HCT116 (cell line): ENCODE measurements around the gene CASTOR2. TPM values are rescaled to one million over a fixed set of nuclear protein-coding genes. Genes with fewer than 3 reads are reported as not detected.
"Not testable (repeated sequence)": the region's sequence is repeated elsewhere in the genome, so short reads cannot be mapped to it uniquely, and the experiment has no call there.

Experiments used
- ATAC-seq: fragments of 200-7000 bp; cut with Tn5 transposase; 2 replicates; pipeline ENCODE4 v1.9.1; 2020; ENCODE audit warnings: mild to moderate bottlenecking, moderate library complexity
- BruUV-seq: library from RNA; stranded (reverse); fragments of 400-500 nt; replicated peaks from 2 replicates; lab custom pipeline; 2021; lab: Mats Ljungman, UMichigan
- CTCF ChIA-PET: fragments of 300-600 bp; sonication (Branson Sonifier 250); formaldehyde crosslinking; loops from one replicate; lab custom pipeline; 2021; ENCODE audit warnings: antibody characterized with exemption; lab: Charles Lee
- POLR2A ChIA-PET: fragments of 300-600, 350-600 bp; sonication (Branson Sonifier 250); formaldehyde crosslinking; loops from one replicate; lab custom pipeline; 2021; ENCODE audit warnings: antibody characterized with exemption; lab: Charles Lee
- RAD21 ChIA-PET, 2 experiments: fragments of 300-600 bp; sonication (Branson Sonifier 250); formaldehyde crosslinking; loops; one replicate each; lab custom pipeline; 2023; ENCODE audit warnings: low total read pairs in 2 of 2; ENCODE audit not compliant: uncharacterized antibody in 2 of 2, unreplicated experiment in 2 of 2, low non-redundant PET in 1 of 2; lab: Charles Lee
- DNase-seq: peaks from one replicate; pipeline ENCODE4 v3.0.0-alpha.2; 2010; ENCODE audit warnings: low read depth, low spot score
- H2AFZ ChIP-seq: fragments of 200-600 bp; shearing (Covaris generic), sonication (generic); 2 replicates; pipeline ENCODE4 v1.6.1; 2017; ENCODE audit warnings: low read depth, mixed run types, mixed read lengths, antibody characterized with exemption, low read length; ENCODE audit not compliant: poor library complexity, severe bottlenecking
- H3K27ac ChIP-seq: 2 replicates; pipeline ENCODE4 v1.5.1; 2012; ENCODE audit warnings: low read depth, low read length
- H3K27me3 ChIP-seq: fragments of 200-600 bp; sonication (generic); 2 replicates; pipeline ENCODE4 v1.6.1; 2016; ENCODE audit warnings: mixed run types, low read length, mixed read lengths; ENCODE audit not compliant: insufficient read depth
- H3K36me3 ChIP-seq, 2 experiments: fragments of 200-500 bp in 1 of 2; fragments of 200-600 bp in 1 of 2; sonication (Bioruptor generic) in 1 of 2; sonication (generic) in 1 of 2; 2 replicates each; pipeline versions ENCODE4 v1.5.1 to v1.6.1; 2014 to 2016; ENCODE audit warnings: low read length in 2 of 2, inconsistent platforms in 1 of 2, mixed read lengths in 1 of 2, mixed run types in 1 of 2; ENCODE audit not compliant: insufficient read depth in 2 of 2, control insufficient read depth in 1 of 2
- H3K4me1 ChIP-seq, 2 experiments: fragments of 200-600 bp in 1 of 2; sonication (generic) in 1 of 2; 2 replicates each; pipeline versions ENCODE4 v1.5.1 to v1.6.1; 2012 to 2017; ENCODE audit warnings: low read length in 2 of 2, inconsistent platforms in 1 of 2, mild to moderate bottlenecking in 1 of 2, mixed read lengths in 1 of 2, mixed run types in 1 of 2, moderate library complexity in 1 of 2; ENCODE audit not compliant: insufficient read depth in 2 of 2, control insufficient read depth in 1 of 2
- H3K4me2 ChIP-seq: fragments of 200-600 bp; sonication (generic); 2 replicates; pipeline ENCODE4 v1.6.1; 2017; ENCODE audit warnings: mixed run types, low read length, mixed read lengths
- H3K4me3 ChIP-seq, 2 experiments: fragments of 200-600 bp in 1 of 2; sonication (generic) in 1 of 2; replicated peaks in 1 of 2; 2 replicates each; pipeline ENCODE4 v1.5.1; 2011 to 2016; ENCODE audit warnings: low read length in 2 of 2, control low read depth in 1 of 2, low read depth in 1 of 2, mild to moderate bottlenecking in 1 of 2, mixed read lengths in 1 of 2, mixed run types in 1 of 2
- H3K79me2 ChIP-seq: fragments of 200-600 bp; sonication (generic); 2 replicates; pipeline ENCODE4 v1.6.1; 2017; ENCODE audit warnings: mild to moderate bottlenecking, mixed run types, low read length, moderate library complexity, mixed read lengths; ENCODE audit not compliant: insufficient read depth
- H3K9ac ChIP-seq: fragments of 200-600 bp; sonication (generic); 2 replicates; pipeline ENCODE4 v1.6.1; 2016; ENCODE audit warnings: low read length, mixed read lengths
- H3K9me2 ChIP-seq: fragments of 200-600 bp; sonication (generic), shearing (Covaris generic); 2 replicates; pipeline ENCODE4 v1.6.1; 2017; ENCODE audit warnings: mixed run types, mild to moderate bottlenecking, moderate library complexity; ENCODE audit not compliant: insufficient read depth
- H3K9me3 ChIP-seq, 2 experiments: fragments of 200-500 bp in 1 of 2; fragments of 200-600 bp in 1 of 2; sonication (Bioruptor generic) in 1 of 2; sonication (generic) in 1 of 2; 2 replicates each; pipeline ENCODE4 v1.6.1; 2014 to 2017; ENCODE audit warnings: low read length in 2 of 2, mixed read lengths in 2 of 2, inconsistent platforms in 1 of 2, low read depth in 1 of 2, mild to moderate bottlenecking in 1 of 2, mixed run types in 1 of 2, moderate library complexity in 1 of 2; ENCODE audit not compliant: control insufficient read depth in 1 of 2, insufficient read depth in 1 of 2
- H4K20me1 ChIP-seq: fragments of 200-600 bp; sonication (generic), shearing (Covaris generic); 2 replicates; pipeline ENCODE4 v1.6.1; 2017; ENCODE audit warnings: mixed run types, mild to moderate bottlenecking, moderate library complexity; ENCODE audit not compliant: insufficient read depth
- intact Hi-C: fragments of 100-400 bp; cut with micrococcal nuclease; formaldehyde crosslinking; loops from 2 replicates; pipeline ENCODE4 v1.10.0; 2022
- total RNA-seq: library from RNA; stranded (reverse); gene quantifications from one replicate; pipeline ENCODE4 v1.2.1, GENCODE V29; 2021; ENCODE audit not compliant: unreplicated experiment

CASTOR2 gene
- total RNA-seq, 1 experiment from 2014 or later, result 9.4 TPM

DNA sequence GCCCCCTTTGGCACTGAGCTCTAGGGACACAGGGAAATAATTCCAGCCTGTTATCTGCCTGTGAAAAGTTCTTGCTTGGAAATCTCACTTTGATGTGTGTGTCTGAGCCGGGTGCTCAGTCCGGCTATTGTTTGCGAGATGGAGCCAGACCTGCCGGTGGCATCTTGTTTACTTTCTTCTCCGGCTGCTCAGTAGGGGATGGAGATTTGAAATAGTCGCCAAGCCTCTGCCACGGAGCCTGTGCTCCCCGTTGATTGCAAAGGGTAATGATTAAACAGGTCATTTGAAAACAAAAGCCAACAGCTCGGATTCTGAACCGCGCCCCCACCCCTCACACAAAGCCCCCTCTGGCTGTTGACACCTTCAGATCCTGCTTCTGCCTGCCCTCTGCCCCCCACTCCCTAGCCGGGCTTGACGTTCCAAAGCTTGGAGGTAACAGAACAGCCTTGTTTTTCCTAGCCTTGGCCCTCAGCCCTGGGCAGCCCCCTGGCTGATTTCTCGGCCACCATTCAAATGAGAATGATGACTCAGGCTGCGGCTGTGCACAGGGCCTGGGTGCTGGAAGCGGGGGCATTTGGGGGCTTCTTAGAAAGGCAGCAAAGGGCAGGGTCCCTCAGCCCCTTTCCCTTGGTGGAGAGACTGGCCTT, 1.8 kb downstream of the CASTOR2 start:
- H3K27ac ChIP-seq, H3K9me3 ChIP-seq, H3K9me2 ChIP-seq, H3K27me3 ChIP-seq, POLR2A ChIA-PET, DNase-seq, H3K36me3 ChIP-seq, H2AFZ ChIP-seq, H4K20me1 ChIP-seq, H3K4me2 ChIP-seq, CTCF ChIA-PET, intact Hi-C loops, H3K4me3 ChIP-seq, RAD21 ChIA-PET, H3K9ac ChIP-seq, H3K79me2 ChIP-seq, H3K4me1 ChIP-seq, BruUV-seq: not testable (repeated sequence)
- ATAC-seq, result peak; percentile 24; the same call in 1 of the 2 replicates

DNA sequence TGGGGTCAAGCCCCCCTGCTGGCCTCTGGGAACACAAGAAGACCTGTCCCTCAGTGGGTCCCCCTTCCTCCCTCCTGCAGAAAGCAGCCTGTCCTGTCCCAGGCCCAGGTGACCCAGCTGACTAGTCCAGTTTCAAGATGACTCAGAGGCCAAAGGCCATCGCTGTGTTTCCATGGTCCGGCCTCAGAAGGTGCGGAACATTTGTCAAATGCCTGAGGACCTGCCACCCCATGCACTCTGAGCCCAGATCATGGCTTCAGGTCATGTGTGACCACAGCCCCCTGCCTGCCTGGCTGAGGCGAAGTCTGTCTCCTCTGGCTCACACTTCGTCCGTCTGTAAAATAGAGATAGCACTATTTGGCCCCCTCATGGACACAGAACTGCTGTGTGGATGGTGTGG, 2.4 kb downstream of the CASTOR2 start:
- BruUV-seq, H3K9me3 ChIP-seq, H3K9me2 ChIP-seq, CTCF ChIA-PET, DNase-seq, H3K4me3 ChIP-seq, H3K79me2 ChIP-seq, H3K4me1 ChIP-seq, H3K27me3 ChIP-seq, H3K9ac ChIP-seq, H4K20me1 ChIP-seq, RAD21 ChIA-PET, POLR2A ChIA-PET, H2AFZ ChIP-seq, H3K4me2 ChIP-seq, H3K27ac ChIP-seq, H3K36me3 ChIP-seq, intact Hi-C loops: not testable (repeated sequence)
- ATAC-seq, result peak; percentile 12; the same call in 1 of the 2 replicates

DNA sequence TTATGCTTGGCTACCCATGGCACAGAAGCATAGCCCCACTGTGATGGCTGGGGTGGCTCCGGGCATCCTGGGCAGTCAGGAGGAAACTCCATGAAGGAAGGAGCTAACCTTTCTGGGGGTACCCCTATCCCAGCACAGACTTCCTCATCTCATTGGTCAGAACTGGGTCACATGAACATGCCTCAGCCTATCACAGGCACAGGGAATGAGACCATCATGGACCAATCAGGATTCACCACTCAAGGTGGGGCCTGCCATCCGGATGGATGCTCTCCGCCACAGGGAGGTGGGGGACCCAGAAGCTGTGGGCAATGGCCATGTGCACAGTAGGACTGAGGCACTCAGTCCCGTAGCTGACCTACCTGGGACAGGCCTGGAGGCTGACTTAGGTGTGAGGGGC, 6.9 kb downstream of the CASTOR2 start:
- H3K27me3 ChIP-seq, POLR2A ChIA-PET, H3K9me2 ChIP-seq, H3K4me3 ChIP-seq, BruUV-seq, RAD21 ChIA-PET, intact Hi-C loops, H3K36me3 ChIP-seq, H3K79me2 ChIP-seq, CTCF ChIA-PET, H3K27ac ChIP-seq, H3K4me2 ChIP-seq, H2AFZ ChIP-seq, H4K20me1 ChIP-seq, H3K9me3 ChIP-seq, DNase-seq, H3K9ac ChIP-seq, H3K4me1 ChIP-seq: not testable (repeated sequence)
- ATAC-seq, result peak; percentile 75

DNA sequence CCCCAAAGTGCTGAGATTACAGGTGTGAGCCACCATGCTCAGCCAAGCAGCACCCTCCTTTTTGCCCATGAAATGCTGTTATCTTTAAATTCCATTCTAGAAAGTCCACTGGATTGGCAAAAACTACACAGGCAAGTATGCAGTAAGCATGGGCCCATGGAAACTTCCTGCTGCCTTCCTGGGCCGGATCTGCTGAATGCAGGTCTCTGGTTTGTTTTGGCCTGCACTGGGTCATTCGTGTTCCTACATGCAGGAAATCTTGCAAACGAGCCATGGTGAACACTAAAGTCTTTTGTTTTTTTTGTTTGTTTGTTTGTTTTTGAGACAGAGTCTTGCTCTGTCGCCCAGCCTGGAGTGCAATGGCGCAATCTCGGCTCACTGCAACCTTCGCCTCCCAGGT, 7.9 kb downstream of the CASTOR2 start:
- CTCF ChIA-PET, H3K79me2 ChIP-seq, H3K9me3 ChIP-seq, H3K9ac ChIP-seq, H3K4me1 ChIP-seq, POLR2A ChIA-PET, intact Hi-C loops, ATAC-seq, H3K4me2 ChIP-seq, RAD21 ChIA-PET, DNase-seq, H3K27me3 ChIP-seq, H3K27ac ChIP-seq, H3K4me3 ChIP-seq, H3K9me2 ChIP-seq, BruUV-seq, H4K20me1 ChIP-seq, H2AFZ ChIP-seq, H3K36me3 ChIP-seq: not testable (repeated sequence)
